GM18873 (cell line): ENCODE data around the gene CD81.

ENCODE experiments used
- ATAC-seq: cut with Tn5 transposase; IDR thresholded peaks from one replicate; pipeline ENCODE4 v1.9.1; 2021; ENCODE audit warnings: mild to moderate bottlenecking, moderate library complexity, moderate number of reproducible peaks; ENCODE audit not compliant: unreplicated experiment, low FRiP score

CD81 gene

DNA sequence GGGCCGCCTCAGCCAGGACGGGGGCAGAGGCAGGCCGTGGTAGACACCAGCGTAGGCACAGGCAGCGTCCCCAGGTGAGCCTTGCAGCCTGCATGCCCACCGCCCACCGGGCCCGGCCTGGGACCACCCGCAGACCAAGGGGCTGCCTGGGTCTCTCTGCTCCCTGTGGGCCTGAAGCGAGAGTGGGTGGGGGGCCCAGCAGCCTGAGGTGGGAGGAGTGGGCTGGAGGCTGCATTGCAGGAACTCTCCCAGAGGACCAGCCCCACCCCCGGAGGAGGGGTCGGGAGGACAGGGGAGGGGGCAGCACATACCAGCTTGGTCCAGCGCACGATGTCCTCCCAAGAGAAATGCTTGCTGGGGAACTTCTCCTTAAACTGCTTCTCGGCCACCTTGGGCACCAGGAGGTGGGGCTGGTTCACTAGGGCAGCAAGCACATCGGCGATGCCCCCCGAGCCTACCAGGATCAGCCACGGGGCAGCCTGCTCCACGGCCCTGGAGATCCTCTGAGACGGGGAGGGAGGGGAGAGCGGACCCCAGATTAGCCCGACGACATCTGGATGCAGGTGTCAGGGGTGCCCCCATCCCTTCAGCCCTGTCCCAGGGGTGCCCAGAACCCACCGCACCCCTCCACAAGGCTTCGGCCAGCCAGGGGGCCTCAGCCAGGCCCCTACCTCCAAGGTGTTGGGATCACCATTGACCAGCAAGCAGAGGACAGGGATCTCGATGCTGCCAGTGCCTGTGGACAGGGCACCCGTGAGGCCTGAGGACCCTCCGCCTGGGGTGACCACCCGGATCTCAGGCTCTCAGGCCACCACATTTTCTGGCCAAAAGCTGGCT lies 41.0 kb downstream of the CD81 start:
- no peak for ATAC-seq

DNA sequence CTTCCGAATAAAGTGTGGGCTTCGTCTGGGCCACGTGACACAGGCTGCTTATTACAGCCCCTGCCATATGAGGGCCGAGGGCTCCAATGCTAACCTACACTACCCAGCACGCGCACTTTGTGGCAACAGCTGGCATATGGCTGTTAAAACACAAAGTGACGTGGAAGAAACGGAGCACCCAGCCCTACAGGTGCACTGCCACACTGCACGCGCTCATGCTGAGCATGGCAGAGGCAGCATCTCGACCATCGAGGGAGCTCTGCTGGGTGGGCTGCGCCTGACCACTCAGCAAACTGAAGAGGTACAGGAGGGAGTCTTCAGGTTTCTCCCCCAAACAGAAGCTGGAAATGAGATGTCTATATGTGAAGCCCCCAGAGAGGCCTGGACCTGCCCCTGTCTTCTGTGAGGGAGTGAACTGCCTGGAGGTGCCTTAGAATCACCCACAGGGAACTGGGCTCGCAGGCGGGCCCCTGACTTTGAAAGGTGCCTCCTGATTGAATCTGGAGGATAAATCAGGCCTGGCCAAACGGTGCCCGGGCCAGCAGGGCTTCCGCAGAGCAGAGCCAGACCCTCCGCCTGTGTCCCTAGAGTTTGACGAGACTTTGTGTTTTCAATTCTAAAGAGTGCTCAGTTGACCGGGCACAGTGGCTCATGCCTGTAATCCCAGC lies 41.7 kb downstream of the CD81 start:
- ATAC-seq: no peak

DNA sequence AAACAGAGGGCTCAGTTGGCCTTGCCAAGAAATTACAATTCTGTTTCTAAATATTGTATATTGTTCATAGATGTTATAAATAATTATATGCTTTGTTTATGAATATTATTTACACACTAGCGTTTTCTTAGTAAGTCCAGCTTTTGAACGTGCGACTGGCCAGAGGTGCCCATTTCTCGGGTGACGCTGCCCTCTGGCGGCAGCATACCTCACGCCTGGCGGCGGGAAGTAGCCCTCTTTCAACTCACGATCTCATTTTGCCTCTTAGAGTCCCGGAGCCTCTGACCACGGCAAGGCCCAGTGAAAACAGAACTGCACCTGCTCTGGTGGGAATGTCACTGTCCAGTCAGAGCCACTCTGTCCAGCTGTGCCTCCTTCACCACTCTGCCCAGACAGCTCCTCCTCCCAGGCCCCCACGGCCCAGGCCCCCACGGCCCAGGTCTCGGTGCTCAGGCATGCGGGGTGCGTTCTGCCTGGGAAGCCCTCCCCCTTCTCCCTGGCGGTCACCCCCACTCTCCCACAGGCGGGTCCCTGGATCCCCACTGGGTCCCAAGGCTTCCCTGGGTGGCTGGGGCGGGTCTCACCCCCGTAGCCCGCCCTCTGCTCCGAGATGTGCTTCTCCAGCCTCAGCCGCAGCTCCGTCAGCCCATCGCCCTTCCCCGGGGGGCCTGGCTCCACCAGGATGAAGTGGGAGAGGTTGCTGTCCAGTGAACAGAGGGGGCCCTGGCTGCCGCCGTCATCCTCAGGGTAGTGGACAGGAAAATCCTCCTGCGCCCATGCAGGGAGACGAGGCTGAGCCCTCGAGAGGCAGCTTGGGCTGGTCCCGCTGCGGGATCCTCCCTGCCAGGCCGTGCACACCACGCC lies 42.8 kb downstream of the CD81 start:
- no peak for ATAC-seq

DNA sequence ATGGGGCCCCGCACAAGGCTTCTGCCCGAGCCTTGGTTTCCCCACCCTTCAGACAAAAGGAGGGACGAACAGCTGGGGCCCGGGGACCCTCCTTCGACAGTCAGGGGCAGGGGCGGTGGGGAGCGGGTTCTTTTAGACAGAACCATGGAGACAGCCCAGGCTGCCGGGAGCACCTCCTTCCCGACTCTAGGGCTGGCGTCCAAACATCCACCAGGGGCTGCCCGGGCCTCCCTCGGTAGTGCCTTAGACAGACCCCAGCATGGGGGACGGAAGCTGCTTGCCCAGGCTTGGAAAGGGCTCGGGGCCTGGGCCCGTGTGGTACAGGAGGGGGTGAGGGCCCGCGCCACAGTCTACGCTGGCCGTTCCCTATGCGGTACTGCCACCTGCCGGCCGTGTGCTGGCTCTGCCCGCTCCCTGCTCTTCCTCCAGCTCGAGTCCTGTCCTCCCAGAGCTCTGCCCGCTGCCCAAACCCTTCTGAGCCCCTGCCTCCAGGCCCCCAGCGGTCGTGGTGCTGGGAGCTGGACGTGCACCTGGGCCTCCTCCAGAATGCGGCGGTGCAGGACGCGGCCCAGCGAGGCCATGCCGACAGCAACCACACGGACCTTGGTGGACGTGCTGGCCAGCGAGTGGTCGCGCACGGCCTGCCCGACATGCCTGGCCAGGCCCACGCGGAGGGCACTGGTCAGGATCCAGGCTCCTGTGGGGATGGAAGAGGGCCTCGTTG lies 43.6 kb downstream of the CD81 start:
- ATAC-seq: no peak

DNA sequence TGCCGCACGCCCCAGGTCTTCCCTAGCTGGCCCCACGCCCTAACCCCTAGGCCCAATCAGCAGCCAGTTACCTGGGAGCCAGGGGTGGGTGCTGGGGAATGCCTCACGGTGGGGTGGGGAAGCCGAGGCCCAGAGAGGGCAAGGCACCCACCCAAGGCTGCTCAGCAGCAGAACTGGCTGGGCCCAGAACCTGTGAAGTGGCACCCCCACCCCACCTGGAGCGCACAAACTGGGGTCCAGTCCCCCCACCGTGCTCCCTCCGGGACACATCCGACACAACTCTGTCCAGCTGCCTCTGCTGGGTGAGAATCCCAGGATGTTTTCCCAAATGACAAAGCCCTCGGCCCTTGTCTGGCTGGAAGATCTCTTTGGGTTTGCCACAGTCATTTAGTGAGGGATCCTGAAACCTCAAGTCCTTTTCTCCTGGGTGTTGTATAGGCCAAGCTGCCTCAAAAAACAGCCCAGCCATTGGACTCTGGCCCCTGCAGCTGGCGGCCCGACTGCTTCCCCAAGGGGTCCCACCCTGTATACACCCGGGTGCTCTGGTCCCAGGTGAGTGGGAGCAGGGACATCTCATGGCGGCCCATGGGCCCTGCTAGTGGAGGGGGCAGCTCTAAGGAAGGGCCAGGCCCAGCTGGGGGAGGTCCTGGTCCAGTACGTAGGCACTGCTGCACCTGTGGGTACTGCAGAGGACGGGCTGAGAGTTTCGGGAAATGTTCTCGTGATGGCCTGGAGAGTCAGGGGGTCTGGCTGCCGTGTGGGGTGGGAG lies 44.3 kb downstream of the CD81 start:
- no peak for ATAC-seq

DNA sequence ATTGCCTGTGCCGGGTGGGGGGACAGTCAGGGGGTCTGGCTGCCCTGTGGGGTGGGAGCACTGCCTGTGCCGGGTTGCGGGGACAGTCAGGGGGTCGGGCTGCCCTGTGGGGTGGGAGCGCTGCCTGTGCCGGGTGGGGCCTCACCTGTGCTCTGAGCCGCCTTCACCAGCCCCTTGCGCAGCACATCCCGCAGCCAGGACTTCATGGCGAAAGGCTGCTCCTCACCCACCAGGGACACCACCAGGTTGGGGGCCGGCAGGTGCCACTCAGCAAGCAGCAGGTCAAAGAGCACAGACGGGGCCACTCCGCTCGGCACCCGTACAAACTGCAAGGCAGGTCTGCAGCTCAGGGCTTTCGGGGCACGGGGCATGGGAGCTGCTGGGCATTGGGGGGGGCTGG lies 44.9 kb downstream of the CD81 start:
- ATAC-seq: no peak

DNA sequence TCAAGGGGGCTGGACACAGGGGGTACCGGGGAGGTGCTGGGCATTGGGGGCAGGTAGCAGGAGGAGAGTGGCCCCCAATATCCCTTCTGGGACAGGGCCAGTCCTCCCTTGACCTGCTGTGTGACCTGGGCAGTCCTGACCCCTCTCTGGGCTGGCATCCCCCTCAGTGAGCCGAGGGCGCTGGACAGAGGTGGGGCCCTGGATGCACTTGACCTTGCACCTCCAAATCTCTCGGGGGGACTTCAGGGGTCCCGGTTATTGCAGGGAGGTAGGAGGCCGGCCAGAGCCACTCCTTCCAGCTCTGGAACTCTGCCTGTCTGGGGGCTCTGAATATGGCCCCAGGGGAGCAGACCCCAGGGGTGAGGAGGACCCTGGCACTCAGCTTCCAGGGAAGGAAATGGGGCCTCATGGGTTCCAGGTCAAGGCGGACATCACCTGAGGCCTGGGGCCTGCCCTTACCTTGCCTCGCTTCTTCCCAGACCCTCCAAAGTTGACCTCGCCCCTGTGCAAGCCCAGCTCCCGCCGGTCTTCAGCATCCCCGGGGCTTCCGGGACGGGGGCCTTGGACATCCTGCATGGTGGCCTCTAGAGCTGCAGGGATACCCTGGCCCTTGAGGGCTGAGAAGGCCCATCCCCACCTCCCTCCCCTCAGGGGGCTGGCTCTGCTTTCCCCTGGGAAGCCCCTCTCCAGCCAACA lies 45.5 kb downstream of the CD81 start:
- ATAC-seq: no peak

DNA sequence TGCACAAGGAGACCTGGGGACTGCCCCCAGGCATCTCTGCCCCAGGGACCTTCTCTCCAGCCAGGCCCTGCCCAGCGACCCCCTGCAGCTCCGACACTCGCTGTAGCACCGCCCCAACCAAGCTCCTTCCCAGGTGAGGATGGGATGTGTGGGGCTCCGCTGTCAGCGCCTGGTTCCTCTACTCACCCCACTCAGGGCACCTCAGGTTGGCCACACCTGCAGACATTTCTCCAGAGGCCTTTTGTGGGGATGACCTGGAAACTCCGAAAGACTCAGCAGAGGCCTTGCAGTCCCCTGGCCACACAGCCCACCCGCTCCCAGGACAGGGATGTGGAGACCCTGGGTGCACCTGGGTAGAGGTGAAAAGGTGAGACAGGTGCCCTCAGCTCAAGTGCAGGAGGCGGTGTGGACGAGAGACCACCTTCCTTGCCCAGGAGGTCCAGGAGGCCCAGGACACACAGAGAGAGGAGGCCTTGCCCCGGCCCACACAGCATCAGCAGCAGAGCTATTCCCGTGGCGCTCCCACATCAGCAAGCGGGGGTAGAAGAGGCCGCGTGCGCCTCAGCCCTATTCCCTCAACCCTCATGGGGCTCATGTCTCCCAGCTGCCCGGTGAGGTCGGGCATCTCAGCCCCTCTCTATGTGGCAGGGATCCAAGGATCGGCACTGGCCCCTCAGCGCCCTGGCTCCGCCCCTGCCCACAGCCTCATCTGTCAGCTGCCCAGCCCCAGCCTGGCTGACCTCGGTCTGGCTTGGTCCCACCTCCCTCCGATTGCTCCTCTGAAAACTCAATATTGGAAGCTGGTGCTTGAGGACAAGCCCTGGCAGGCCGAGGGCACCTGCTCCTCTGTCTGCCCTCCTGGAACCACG lies 46.3 kb downstream of the CD81 start:
- ATAC-seq: no peak

DNA sequence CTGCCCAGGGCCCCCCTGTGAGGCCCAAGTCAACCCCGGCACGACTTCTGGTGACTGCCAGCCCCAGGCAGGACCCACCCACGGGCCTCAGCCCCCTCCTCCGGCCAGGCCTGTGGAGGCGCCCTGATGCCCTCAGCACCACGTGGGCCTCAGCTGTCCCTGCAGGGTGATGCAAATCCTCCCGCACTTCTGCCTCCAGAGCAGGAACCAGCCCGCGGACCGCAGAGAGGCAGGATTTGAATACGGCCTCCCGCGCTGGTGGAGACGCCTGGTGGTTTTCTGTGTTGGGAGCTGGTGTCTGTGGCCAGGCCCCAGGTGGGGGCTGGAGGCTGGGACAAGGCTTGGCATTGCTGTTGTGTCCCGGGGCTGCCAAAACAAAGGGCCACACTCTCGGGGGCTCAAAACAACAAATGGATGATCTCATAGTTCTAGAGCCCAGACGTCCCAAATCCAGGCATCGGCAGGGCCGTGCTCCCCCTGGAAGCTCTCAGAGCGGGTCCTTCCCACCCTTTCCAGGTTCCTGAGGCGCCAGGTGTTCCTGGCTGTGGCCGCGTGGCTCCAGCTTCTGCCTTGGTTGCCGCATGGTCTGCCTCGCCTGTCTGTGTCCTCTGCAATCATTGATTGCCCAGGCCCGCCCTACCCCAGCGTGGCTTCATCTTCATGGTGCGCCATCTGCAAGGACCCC lies 47.8 kb downstream of the CD81 start:
- no peak for ATAC-seq

DNA sequence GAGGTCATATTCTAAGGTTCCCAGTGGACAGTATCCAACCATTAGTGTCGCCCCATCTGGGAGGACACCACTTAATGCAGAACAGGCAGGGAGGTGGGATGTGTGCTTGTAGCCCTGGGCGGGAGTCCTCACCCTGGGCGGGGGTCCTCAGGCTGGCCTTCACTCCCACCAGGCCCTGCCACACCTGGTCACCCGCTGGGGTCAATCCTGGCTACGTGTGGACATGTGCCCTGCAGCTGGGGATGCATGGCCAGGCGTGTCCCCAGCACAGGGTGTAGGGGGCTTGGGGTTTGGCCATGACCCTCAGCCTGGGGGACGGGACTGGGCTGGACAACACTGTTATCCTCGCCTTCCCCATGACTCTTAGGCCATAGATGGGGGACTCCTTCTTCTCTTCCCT lies 48.4 kb downstream of the CD81 start:
- ATAC-seq: no peak

DNA sequence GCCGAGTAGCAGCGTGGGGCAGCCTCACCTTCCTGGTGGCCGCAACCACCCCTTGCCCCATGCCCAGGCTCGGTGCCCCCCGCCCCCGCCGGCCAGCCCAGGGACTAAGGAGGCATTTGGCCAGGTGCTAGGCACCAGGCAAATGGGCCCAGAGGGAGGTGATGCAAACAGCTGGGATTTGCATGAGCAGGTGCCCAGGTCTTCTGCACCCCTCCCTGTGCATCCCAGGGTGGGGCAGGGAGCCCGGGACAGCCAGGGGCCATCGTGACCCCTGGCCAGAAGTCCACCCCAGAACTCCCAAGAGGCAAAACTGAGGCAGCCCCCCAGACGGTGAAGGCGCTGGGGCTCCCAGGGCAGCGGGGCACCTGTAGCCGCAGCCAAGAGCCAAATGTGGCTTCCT lies 49.1 kb downstream of the CD81 start:
- ATAC-seq: no peak

DNA sequence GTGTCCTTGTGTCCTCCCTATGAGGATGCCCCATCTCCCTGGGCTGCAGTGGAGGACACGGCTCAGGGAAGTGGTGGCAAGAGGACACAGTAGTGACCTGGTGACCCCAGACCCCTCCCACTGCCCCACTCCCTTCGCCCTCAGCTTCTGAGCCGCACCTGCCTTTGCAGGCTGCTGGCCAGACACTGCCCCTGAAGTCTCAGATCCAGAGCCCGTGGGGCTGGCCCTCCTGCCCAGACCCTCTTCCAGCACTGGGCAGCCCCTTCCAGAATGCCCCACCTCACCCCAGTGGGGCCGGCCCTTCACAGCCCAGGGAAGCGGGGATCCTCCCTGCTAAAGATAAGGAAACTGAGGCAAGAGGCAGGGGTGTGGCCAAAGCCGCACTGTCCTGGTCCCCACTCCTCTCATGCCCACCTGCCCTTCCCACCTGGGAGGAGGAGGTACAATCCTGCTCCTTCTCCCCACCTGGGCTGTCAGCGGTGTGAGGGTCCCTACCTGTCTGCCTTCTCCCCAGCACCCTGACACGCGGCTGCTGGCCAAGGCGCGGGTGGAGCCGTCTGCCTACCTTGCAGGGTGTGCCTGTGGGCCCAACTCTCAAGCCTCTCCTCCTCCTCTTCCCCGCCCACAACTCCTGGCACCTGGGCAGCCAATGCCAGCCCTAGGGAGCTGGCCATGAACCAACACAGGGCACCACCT lies 49.9 kb downstream of the CD81 start:
- ATAC-seq: no peak

DNA sequence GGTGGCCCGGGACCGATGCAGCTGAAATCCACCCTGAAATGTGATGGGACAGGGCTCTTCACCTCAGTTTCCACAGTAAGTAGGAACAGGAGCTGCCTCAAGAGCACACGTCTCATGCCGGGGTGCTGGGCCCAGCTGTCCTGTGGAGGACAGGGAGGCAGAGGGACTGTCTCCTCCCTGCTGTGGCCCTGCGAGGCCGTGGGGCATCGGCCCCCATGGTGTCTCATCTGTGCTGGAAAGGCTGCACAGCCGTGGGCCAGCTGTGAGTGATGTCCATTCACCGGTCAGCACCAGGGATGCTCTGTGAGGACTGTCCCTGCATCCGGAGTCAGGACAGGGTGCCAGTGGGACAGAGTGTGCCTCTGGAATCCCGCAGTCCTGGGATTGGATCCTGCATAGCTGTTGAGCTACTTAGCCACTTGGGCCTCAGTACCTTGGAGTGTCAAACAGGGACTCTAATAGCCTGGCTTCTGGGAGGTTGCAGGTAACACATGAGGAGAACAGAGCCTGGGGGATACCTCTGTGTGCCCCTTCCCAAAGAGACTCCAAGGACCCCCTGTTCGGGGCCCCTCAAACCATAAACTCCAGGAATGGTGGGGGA lies 50.7 kb downstream of the CD81 start:
- no peak for ATAC-seq

DNA sequence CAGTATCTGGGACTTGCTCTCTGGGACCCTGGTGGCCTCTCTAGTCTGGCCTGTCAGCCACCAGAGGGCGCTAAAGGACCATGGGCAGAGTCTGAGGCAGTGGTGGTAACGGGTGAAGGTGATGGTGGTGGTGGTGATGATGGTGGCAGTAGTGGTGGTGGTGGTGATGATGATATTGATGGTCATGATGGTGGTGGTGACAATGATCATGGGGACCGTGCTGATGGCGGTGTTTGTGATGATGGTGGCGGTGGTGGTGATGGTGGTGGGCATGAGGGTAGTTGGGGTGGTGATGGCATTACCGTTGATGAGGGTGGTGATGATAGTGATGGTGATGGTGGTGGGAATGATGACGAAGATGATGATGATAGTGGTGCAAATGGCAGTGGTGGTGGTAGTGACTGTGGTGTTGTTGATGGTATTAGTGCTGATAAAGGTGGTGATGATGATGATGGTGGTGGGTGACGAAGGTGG lies 51.2 kb downstream of the CD81 start:
- no peak for ATAC-seq

DNA sequence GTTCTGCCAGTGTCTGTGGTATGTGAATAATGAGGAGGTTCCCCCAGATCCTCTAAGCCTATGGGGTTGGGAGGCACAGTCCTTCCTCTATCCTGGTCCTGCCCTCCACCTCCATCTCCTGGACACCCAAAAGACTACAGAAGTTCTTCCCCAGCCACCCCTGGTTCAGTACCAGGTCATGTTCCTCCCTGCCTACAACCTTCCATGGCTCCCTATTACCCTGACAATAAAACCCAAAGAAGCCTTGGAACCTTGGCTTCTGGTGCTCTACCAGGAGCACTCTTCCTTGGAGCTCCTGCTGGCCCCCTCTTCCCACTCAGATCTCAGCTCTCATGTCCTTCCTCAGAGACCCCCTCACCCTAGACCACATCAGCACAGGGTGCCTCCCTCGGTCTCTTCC lies 54.3 kb downstream of the CD81 start:
- no peak for ATAC-seq

DNA sequence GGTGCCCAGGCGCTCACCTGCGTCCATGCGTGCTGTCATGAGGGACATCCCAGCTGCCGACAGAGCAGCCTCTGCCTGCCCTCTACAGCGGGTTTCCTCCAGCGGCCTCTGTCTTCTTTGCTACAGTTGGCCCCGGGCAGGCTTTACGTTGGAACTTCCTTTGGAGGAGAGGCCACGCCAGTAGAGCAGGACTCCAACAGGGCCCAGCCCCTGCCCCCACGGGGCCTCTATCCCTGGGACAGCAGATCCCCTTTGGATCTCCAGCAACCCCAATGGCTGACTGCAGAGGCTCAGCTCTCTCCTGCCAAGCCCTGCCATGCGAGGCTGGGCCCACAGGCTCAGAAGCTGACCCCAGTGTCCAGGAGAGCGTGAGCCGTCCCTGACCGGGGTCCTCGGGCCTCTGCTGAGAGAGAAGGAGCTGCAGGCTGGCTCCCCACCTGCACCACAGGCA lies 55.1 kb downstream of the CD81 start:
- no peak for ATAC-seq
